ENCODE data around the gene SPANXN5. TPM values are rescaled to one million over a fixed set of nuclear protein-coding genes. Genes with fewer than 3 reads are reported as not detected.

The SPANXN5 gene
- total RNA-seq = not detected in 2 replicates

GRCh38 chrX:52797327-52797726, at the start of gene SPANXN5:
Gene SPANXN5, minus strand, starts transcription at chrX:52797427. Its CDS starts 79 bp downstream, at chrX:52797348.

GRCh38 chrX:52811065-52811625, 13.9 kb upstream of the SPANXN5 start, which contains the start of gene XAGE5:
Gene XAGE5, plus strand, starts transcription at chrX:52811287. Its CDS starts 1,280 bp downstream, at chrX:52812567.

GRCh38 chrX:52750952-52751351, 46.3 kb downstream of the SPANXN5 start, which contains the start of gene SSX2B:
Gene SSX2B, plus strand, starts transcription at chrX:52751252. Its CDS starts 1,429 bp downstream, at chrX:52752681.

Small RNAs within 50 kb of the gene (small RNA-seq; reads per million reads assigned to genes)
- gene AC244505.6 = not detected
- gene AC244505.7 = not detected

Other genes starting within 250 kb of the SPANXN5 start
- not detected in 2 replicates for gene SSX7, start 142.5 kb downstream of the SPANXN5 start, total RNA-seq
- not detected in 2 replicates for gene SSX2, start 90.2 kb downstream of the SPANXN5 start, total RNA-seq
- gene SSX2B, start 46.2 kb downstream of the SPANXN5 start, total RNA-seq = not detected in 2 replicates
- gene XAGE5, start 13.9 kb upstream of the SPANXN5 start, total RNA-seq = not detected in 2 replicates
- not detected in 2 replicates for gene XAGE3, start 70.7 kb upstream of the SPANXN5 start, total RNA-seq
- gene FAM156B, start 99.9 kb upstream of the SPANXN5 start, total RNA-seq = 16.9 and 24.5 TPM in 2 replicates
- 18.8 and 24.3 TPM in 2 replicates for gene FAM156A, start 161.1 kb upstream of the SPANXN5 start, total RNA-seq

Data from hair follicle dermal papilla cell (primary cell).